GM12878 (cell line): ENCODE measurements around the gene VTI1A. TPM values are rescaled to one million over a fixed set of nuclear protein-coding genes. Genes with fewer than 3 reads are reported as not detected.
A peak's percentile ranks its signal among the peaks of the same experiment; 100 is the strongest.

Source experiments
- ATAC-seq: fragments of 200-7000 bp; cut with Tn5 transposase; 3 replicates; pipeline ENCODE4 v1.9.1; 2020; ENCODE audit warnings: mild to moderate bottlenecking, moderate library complexity
- BruUV-seq: library from RNA; stranded (reverse); fragments of 400-500 nt; replicated peaks from 2 replicates; lab custom pipeline; 2021; lab: Mats Ljungman, UMichigan
- CTCF ChIA-PET: fragments of 300-600 bp; sonication (Branson Sonifier 250); formaldehyde crosslinking; extraction: SDS; loops from one replicate; lab custom pipeline; 2021; ENCODE audit warnings: inconsistent platforms; lab: Yijun Ruan, JAX
- POLR2A ChIA-PET: fragments of 350-600 bp; formaldehyde crosslinking; extraction: SDS; loops from one replicate; lab custom pipeline; 2021; ENCODE audit warnings: inconsistent platforms; lab: Charles Lee
- RAD21 ChIA-PET: fragments of 300-600 bp; sonication (Branson Sonifier 250); formaldehyde crosslinking; loops from one replicate; lab custom pipeline; 2023; ENCODE audit warnings: antibody characterized with exemption; ENCODE audit not compliant: unreplicated experiment; lab: Charles Lee
- SMC1A ChIA-PET: fragments of 300-600 bp; sonication (Branson Sonifier 250); formaldehyde crosslinking; loops from one replicate; lab custom pipeline; 2023; ENCODE audit not compliant: unreplicated experiment, uncharacterized antibody; lab: Charles Lee
- DNase-seq: peaks from one replicate; pipeline ENCODE4 v3.0.0-alpha.2; 2011; ENCODE audit warnings: low read depth, low spot score
- FAIRE-seq: peaks from 3 replicates; lab custom pipeline; 2011; peaks lifted over from hg19 to GRCh38; lab: Jason Lieb, UNC
- H2AFZ ChIP-seq: 2 replicates; pipeline ENCODE4 v1.6.0; 2011; ENCODE audit warnings: low read depth, low read length, control low read depth; ENCODE audit not compliant: control insufficient read depth
- H3K27ac ChIP-seq: 2 replicates; pipeline ENCODE4 v1.5.1; 2011; ENCODE audit warnings: control low read depth; ENCODE audit not compliant: control insufficient read depth, insufficient read depth
- H3K27me3 ChIP-seq, 2 experiments: replicated peaks in 1 of 2; 2 replicates each; pipeline versions ENCODE4 v1.6.0 to v1.6.1; 2011; ENCODE audit warnings: low read length in 1 of 2; ENCODE audit not compliant: control insufficient read depth in 2 of 2, insufficient read depth in 2 of 2
- H3K36me3 ChIP-seq, 2 experiments: 2 replicates each; pipeline ENCODE4 v1.5.1; 2011; ENCODE audit warnings: low read length in 1 of 2; ENCODE audit not compliant: control insufficient read depth in 2 of 2, insufficient read depth in 2 of 2
- H3K4me1 ChIP-seq: 2 replicates; pipeline ENCODE4 v1.6.1; 2011; ENCODE audit warnings: mild to moderate bottlenecking, low read length, moderate library complexity, mixed read lengths; ENCODE audit not compliant: control insufficient read depth, insufficient read depth
- H3K4me2 ChIP-seq: 2 replicates; pipeline ENCODE4 v1.6.0; 2011; ENCODE audit warnings: control low read depth; ENCODE audit not compliant: control insufficient read depth, insufficient read depth
- H3K4me3 ChIP-seq: fragments of 200-600 bp; sonication (generic); 2 replicates; pipeline ENCODE4 v1.5.1; 2016
- H3K79me2 ChIP-seq: 2 replicates; pipeline ENCODE4 v1.6.0; 2011; ENCODE audit warnings: low read length; ENCODE audit not compliant: control insufficient read depth, insufficient read depth
- H3K9ac ChIP-seq: 2 replicates; pipeline ENCODE4 v1.8.0; 2011; ENCODE audit warnings: low read length, control low read depth, mixed read lengths; ENCODE audit not compliant: control insufficient read depth, insufficient read depth
- H3K9me3 ChIP-seq: replicated peaks from 3 replicates; pipeline ENCODE4 v1.5.1; 2011; ENCODE audit warnings: mild to moderate bottlenecking, low read length; ENCODE audit not compliant: control insufficient read depth, insufficient read depth
- H4K20me1 ChIP-seq: 2 replicates; pipeline ENCODE4 v1.6.0; 2011; ENCODE audit not compliant: control insufficient read depth, insufficient read depth
- CEBPB ChIP-seq, 2 experiments: fragments of 150-350 bp in 1 of 2; IDR thresholded peaks; 2 replicates each; pipeline ENCODE4 v1.6.1; 2012 to 2014; ENCODE audit warnings: low read depth in 2 of 2, low read length in 2 of 2, borderline replicate concordance in 1 of 2, inconsistent platforms in 1 of 2
- LARP7 ChIP-seq: fragments of 450-650 bp; IDR thresholded peaks from 2 replicates; pipeline ENCODE4 v1.6.1; 2017; ENCODE audit warnings: mild to moderate bottlenecking
- MEF2A ChIP-seq: IDR thresholded peaks from 2 replicates; pipeline ENCODE4 v1.6.1; 2011; ENCODE audit warnings: low read depth, mild to moderate bottlenecking, low read length, moderate library complexity; ENCODE audit not compliant: insufficient read depth
- PML ChIP-seq: IDR thresholded peaks from 2 replicates; pipeline ENCODE4 v1.6.1; 2012; ENCODE audit warnings: low read length, inconsistent platforms
- POLR2A ChIP-seq: IDR thresholded peaks from 2 replicates; pipeline ENCODE4 v1.6.1; 2011; ENCODE audit warnings: low read depth, mild to moderate bottlenecking, low read length
- SPI1 ChIP-seq: IDR thresholded peaks from 2 replicates; pipeline ENCODE4 v1.6.1; 2011; ENCODE audit warnings: low read depth, mild to moderate bottlenecking, low read length, moderate library complexity, borderline replicate concordance; ENCODE audit not compliant: insufficient read depth
- WGBS: methylation state at CpG from one replicate; pipeline ENCODE4 v1.1.6; 2016; ENCODE audit warnings: low lambda C conversion rate; ENCODE audit not compliant: insufficient replicate concordance, insufficient coverage; ENCODE audit errors: missing lambda C conversion rate; 5-methylcytosine and 5-hydroxymethylcytosine counted together
- in situ Hi-C: fragments of 300-500 bp; cut with MboI; formaldehyde crosslinking; loops from 9 replicates; pipeline ENCODE4 v1.14.3; 2018; ENCODE audit warnings: mixed read lengths
- intact Hi-C: fragments of 100-400 bp; cut with micrococcal nuclease; formaldehyde crosslinking; loops from one replicate; pipeline ENCODE4 v1.14.2; 2022; ENCODE audit not compliant: unreplicated experiment
- polyA plus RNA-seq, 11 experiments: library from polyadenylated mRNA; depleted of rRNA in 4 of 11; unstranded in 6 of 11; stranded (reverse) in 5 of 11; fragments of >200 nt; fragmentation: Nextera tagmentation in 4 of 11; fragmentation: Illumina TruSeq in 1 of 11; extraction: Ambion mirVana in 4 of 11; extraction: Trizol in 1 of 11; gene quantifications; 1 replicate in 1 of 11; 2 replicates in 10 of 11; pipeline versions ENCODE4 v1.2.1 to v1.2.3, GENCODE V29; 2011 to 2016; ENCODE audit warnings: inconsistent platforms in 2 of 11, missing spikeins in 2 of 11, low read depth in 1 of 11
- total RNA-seq, 4 experiments: library from RNA; depleted of rRNA in 3 of 4; stranded (reverse); fragments of >200 nt in 3 of 4; fragmentation: Illumina TruSeq in 1 of 4; extraction: Trizol in 1 of 4; gene quantifications; 2 replicates each; pipeline versions ENCODE4 v1.2.1 to v1.2.3, GENCODE V29; 2013 to 2021

The VTI1A gene
- total and polyA plus RNA-seq, 10 of the 15 experiments (the other 5 are each of a cell fraction or from before 2014, with no cell fraction given), result 12.4 to 43.2 (median 27.5) TPM

GRCh38 chr10:112446055-112446854 is 760 bp upstream of the VTI1A start:
- in situ Hi-C loops (no loop called here), intact Hi-C loops (loop anchor here (5.0 kb wide), 1 partner anchor 69 kb away; no protein-coding TSS in a partner anchor)
- Histone ChIP-seq H3K27ac (peak overlapping the region; percentile 97), H4K20me1 (no peaks in the 10 kb centered on the region; the same call in 1 of the 2 replicates), H2AFZ (peak overlapping the region; percentile 97), H3K9me3 (no peaks in the 10 kb centered on the region), H3K4me3 (peak overlapping the region; percentile 93), H3K4me1 (peaks cover 8% of the 10 kb centered on the region), H3K27me3 (no peaks in the 10 kb centered on the region), H3K79me2 (peaks cover 55% of the 10 kb centered on the region), H3K36me3 (peaks cover 0 to 16% of the 10 kb centered on the region in 2 experiments; a peak in 2 of 4 replicates), H3K9ac (peak overlapping the region; percentile 98), H3K4me2 (peak overlapping the region; percentile 68)
- DNase-seq (no peak), ATAC-seq (peak; percentile 8), FAIRE-seq (peak; percentile 62)
- 2% methylated on average over 20 of the region's 20 CpGs for WGBS
- ChIA-PET CTCF (interaction anchor here (1.2 to 2.0 kb wide), 5 partner anchors 11 to 263 kb away, joined by 3 to 8 read pairs (median 5); partner anchors contain the start of gene GPAM), SMC1A (interaction anchor here (0.8 to 1.4 kb wide), 5 partner anchors 10 to 71 kb away, joined by 3 to 6 read pairs (median 4); no protein-coding TSS in a partner anchor), RAD21 (interaction anchor here (0.8 to 1.8 kb wide), 2 partner anchors 11 to 26 kb away, joined by 3 to 6 read pairs; no protein-coding TSS in a partner anchor), POLR2A (no interaction called here)
- BruUV-seq, result no TSS peak
- TF ChIP-seq SPI1 (peak; percentile 86), CEBPB (IDR thresholded peaks at IDR 0.05; ENCODE audit: borderline replicate concordance in 1 of 2, low read depth in 2 of 2, low read length in 2 of 2) (no peak), POLR2A (no peak), LARP7 (0 out of 2 replicates have a peak, but pooled peaks have one; percentile 45)

- Histone ChIP-seq H3K4me3 (peak overlapping the region; percentile 93), H3K27me3 (no peaks in the 10 kb centered on the region), H4K20me1 (no peaks in the 10 kb centered on the region; the same call in 1 of the 2 replicates), H3K36me3 (peaks cover 0 to 8% of the 10 kb centered on the region in 2 experiments; a peak in 2 of 4 replicates), H3K4me2 (peak overlapping the region; percentile 65; the same call in 1 of the 2 replicates), H3K4me1 (peaks cover 8% of the 10 kb centered on the region), H3K27ac (peak overlapping the region; percentile 97), H3K9ac (peak overlapping the region; percentile 98), H3K79me2 (peaks cover 55% of the 10 kb centered on the region), H2AFZ (peak overlapping the region; percentile 97), H3K9me3 (no peaks in the 10 kb centered on the region)
- WGBS, result 0% methylated on average over 10 of the region's 10 CpGs
- TF ChIP-seq MEF2A (no peak), PML (peak; percentile 8; the same call in 1 of the 2 replicates)
- ChIA-PET POLR2A (interaction anchor here (0.8 kb wide), 1 partner anchor 46 kb away, joined by 4 read pairs; no protein-coding TSS in a partner anchor), CTCF (interaction anchor here (0.8 to 2.0 kb wide), 5 partner anchors 11 to 264 kb away, joined by 3 to 9 read pairs (median 5); partner anchors contain the start of gene GPAM), SMC1A (interaction anchor here (0.7 to 1.4 kb wide), 4 partner anchors 13 to 72 kb away, joined by 3 to 6 read pairs (median 4); no protein-coding TSS in a partner anchor), RAD21 (interaction anchor here (1.8 kb wide), 1 partner anchor 13 kb away, joined by 6 read pairs; no protein-coding TSS in a partner anchor)
- in situ Hi-C loops, result no loop called here
- DNase-seq (no peak), FAIRE-seq (no peak), ATAC-seq (no peak)
- BruUV-seq, result TSS peak; percentile 68
- intact Hi-C loops, result loop anchor here (5.0 kb wide), 1 partner anchor 70 kb away; no protein-coding TSS in a partner anchor
Observed at GRCh38 chr10:112447620-112447928, 559 bp downstream of the VTI1A start.
